Mesenchymal stem cell (in vitro differentiated cells and primary cell): ENCODE measurements around the gene PALLD.
"Not testable (repeated sequence)": the region's sequence is repeated elsewhere in the genome, so short reads cannot be mapped to it uniquely, and the experiment has no call there.

ENCODE experiments used
- DNase-seq: peaks from one replicate; pipeline ENCODE4 v3.0.0-alpha.2; 2013
- H2AFZ ChIP-seq: one replicate; pipeline ENCODE4 v1.6.1; 2013; ENCODE audit warnings: low read depth, mild to moderate bottlenecking, control low read depth, inconsistent platforms, low read length, moderate library complexity
- H2AK5ac ChIP-seq: 2 replicates; pipeline ENCODE4 v1.6.1; 2013; ENCODE audit warnings: low read length, moderate library complexity, mild to moderate bottlenecking, inconsistent platforms; ENCODE audit not compliant: severe bottlenecking
- H2BK120ac ChIP-seq: one replicate; pipeline ENCODE4 v1.6.1; 2013; ENCODE audit warnings: low read depth, mild to moderate bottlenecking, inconsistent platforms, low read length, moderate library complexity
- H2BK12ac ChIP-seq, 2 experiments: one replicate each; pipeline ENCODE4 v1.6.1; 2013; ENCODE audit warnings: inconsistent platforms in 2 of 2, low read length in 2 of 2, mild to moderate bottlenecking in 2 of 2, moderate library complexity in 2 of 2, control low read depth in 1 of 2
- H2BK15ac ChIP-seq: one replicate; pipeline ENCODE4 v1.6.1; 2013; ENCODE audit warnings: mild to moderate bottlenecking, low read depth, inconsistent platforms; ENCODE audit not compliant: poor library complexity, severe bottlenecking
- H2BK5ac ChIP-seq: 2 replicates; pipeline ENCODE4 v1.6.1; 2013; ENCODE audit warnings: low read depth, mild to moderate bottlenecking, low read length, control low read depth, inconsistent platforms; ENCODE audit not compliant: poor library complexity, severe bottlenecking
- H3K14ac ChIP-seq, 2 experiments: one replicate each; pipeline ENCODE4 v1.6.1; 2013; ENCODE audit warnings: inconsistent platforms in 2 of 2, low read length in 2 of 2, control low read depth in 1 of 2, mild to moderate bottlenecking in 1 of 2, moderate library complexity in 1 of 2
- H3K18ac ChIP-seq, 2 experiments: one replicate each; pipeline ENCODE4 v1.6.1; 2013; ENCODE audit warnings: inconsistent platforms in 2 of 2, low read length in 2 of 2, control low read depth in 1 of 2, low read depth in 1 of 2, mild to moderate bottlenecking in 1 of 2
- H3K23ac ChIP-seq, 2 experiments: one replicate each; pipeline ENCODE4 v1.6.1; 2013; ENCODE audit warnings: inconsistent platforms in 2 of 2, low read length in 2 of 2, mild to moderate bottlenecking in 2 of 2, moderate library complexity in 2 of 2, control low read depth in 1 of 2
- H3K27ac ChIP-seq: 2 replicates; pipeline ENCODE4 v1.5.1; 2013; ENCODE audit warnings: mild to moderate bottlenecking, moderate library complexity, low read length, control low read depth, inconsistent platforms; ENCODE audit not compliant: poor library complexity, severe bottlenecking
- H3K27me3 ChIP-seq, 2 experiments: 2 replicates each; pipeline versions ENCODE4 v1.6.1 to v1.7.0; 2013; ENCODE audit warnings: low read length in 2 of 2, mild to moderate bottlenecking in 2 of 2, moderate library complexity in 2 of 2, control low read depth in 1 of 2, inconsistent platforms in 1 of 2; ENCODE audit not compliant: control insufficient read depth in 1 of 2, insufficient read depth in 1 of 2
- H3K36me3 ChIP-seq, 2 experiments: 2 replicates each; pipeline versions ENCODE4 v1.6.1 to v1.7.0; 2013; ENCODE audit warnings: low read length in 2 of 2, control low read depth in 1 of 2, inconsistent platforms in 1 of 2, low read depth in 1 of 2, mild to moderate bottlenecking in 1 of 2; ENCODE audit not compliant: insufficient read depth in 2 of 2, control insufficient read depth in 1 of 2
- H3K4ac ChIP-seq, 2 experiments: one replicate each; pipeline ENCODE4 v1.6.1; 2013; ENCODE audit warnings: inconsistent platforms in 2 of 2, low read length in 2 of 2, mild to moderate bottlenecking in 2 of 2, moderate library complexity in 2 of 2, control low read depth in 1 of 2, low read depth in 1 of 2
- H3K4me1 ChIP-seq: 2 replicates; pipeline ENCODE4 v1.6.1; 2013; ENCODE audit warnings: low read depth, low read length, control low read depth; ENCODE audit not compliant: control insufficient read depth, insufficient read depth
- H3K4me2 ChIP-seq: 2 replicates; pipeline ENCODE4 v1.6.1; 2013; ENCODE audit warnings: low read length, mild to moderate bottlenecking, inconsistent platforms; ENCODE audit not compliant: poor library complexity, severe bottlenecking
- H3K4me3 ChIP-seq, 2 experiments: 2 replicates each; pipeline versions ENCODE4 v1.5.1 to v1.7.0; 2013; ENCODE audit warnings: low read length in 2 of 2, mild to moderate bottlenecking in 2 of 2, control low read depth in 1 of 2, low read depth in 1 of 2; ENCODE audit not compliant: insufficient read depth in 1 of 2
- H3K79me1 ChIP-seq: replicated peaks from 2 replicates; pipeline ENCODE4 v1.6.1; 2013; ENCODE audit warnings: mild to moderate bottlenecking, control low read depth, low read length, inconsistent platforms; ENCODE audit not compliant: poor library complexity, severe bottlenecking
- H3K9ac ChIP-seq: 2 replicates; pipeline ENCODE4 v1.7.0; 2013; ENCODE audit warnings: mild to moderate bottlenecking, low read length, moderate library complexity
- H3K9me3 ChIP-seq: 2 replicates; pipeline ENCODE4 v1.7.0; 2013; ENCODE audit warnings: mild to moderate bottlenecking, low read length; ENCODE audit not compliant: control insufficient read depth
- H4K8ac ChIP-seq: one replicate; pipeline ENCODE4 v1.6.1; 2013; ENCODE audit warnings: inconsistent platforms, mild to moderate bottlenecking, low read length, moderate library complexity
- H4K91ac ChIP-seq: one replicate; pipeline ENCODE4 v1.6.1; 2013; ENCODE audit warnings: mild to moderate bottlenecking, low read length, inconsistent platforms
- WGBS: methylation state at CpG from one replicate; pipeline ENCODE4 v1.1.7; 2013; ENCODE audit warnings: mixed read lengths; 5-methylcytosine and 5-hydroxymethylcytosine counted together

Gene PALLD

DNA sequence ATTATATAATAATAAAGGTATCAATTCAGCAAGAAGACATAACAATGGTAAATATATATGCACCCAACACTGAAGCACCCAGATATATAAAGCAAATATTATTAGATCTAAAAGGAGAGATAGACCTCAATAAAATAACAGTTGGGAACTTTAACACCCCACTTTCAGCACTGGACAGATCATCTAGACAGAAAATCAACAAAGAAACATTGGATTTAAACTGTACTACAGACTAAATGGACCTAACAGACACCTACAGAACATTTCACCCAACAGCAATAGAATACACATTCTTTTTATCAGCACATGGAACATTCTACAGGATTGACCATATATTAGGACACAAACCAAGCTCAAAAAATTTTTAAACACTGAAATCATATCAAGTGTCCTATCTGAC, 436.6 kb downstream of the PALLD start:
- Histone ChIP-seq H3K36me3 (peaks cover 19 to 32% of the 10 kb centered on the region in 2 experiments), H3K27ac (no peak overlapping the region), H2BK15ac (no peak overlapping the region), H4K8ac (no peak overlapping the region), H4K91ac (no peak overlapping the region), H2BK5ac (no peak overlapping the region), H3K27me3 (no peaks in the 10 kb centered on the region), H3K4me1 (no peaks in the 10 kb centered on the region), H2AFZ (no peak overlapping the region), H3K18ac (no peak overlapping the region), H2BK12ac (no peak overlapping the region), H3K9ac (no peak overlapping the region), H3K4me3 (no peak overlapping the region), H3K79me1 (peaks cover 13% of the 10 kb centered on the region), H2AK5ac (no peak overlapping the region), H3K23ac (no peak overlapping the region), H3K4me2 (no peak overlapping the region), H2BK120ac (no peak overlapping the region), H3K9me3 (peaks cover 33% of the 10 kb centered on the region), H3K14ac (no peak overlapping the region), H3K4ac (no peak overlapping the region)
- no peak for DNase-seq

DNA sequence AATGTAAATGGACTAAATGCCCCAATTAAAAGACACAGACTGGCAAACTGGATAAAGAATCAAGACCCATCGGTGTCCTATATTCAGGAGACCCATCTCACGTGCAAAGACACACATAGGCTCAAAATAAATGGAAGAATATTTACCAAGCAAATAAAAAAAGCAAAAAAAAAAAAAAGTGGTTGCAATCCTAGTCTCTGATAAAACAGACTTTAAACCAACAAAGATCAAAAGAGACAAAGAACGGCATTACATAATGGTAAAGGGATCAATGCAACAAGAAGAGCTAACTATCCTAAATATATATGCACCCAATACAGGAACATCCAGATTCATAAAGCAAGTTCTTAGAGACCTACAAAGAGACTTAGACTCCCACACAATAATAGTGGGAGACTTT, 440.6 kb downstream of the PALLD start:
- H3K14ac ChIP-seq, H3K4ac ChIP-seq, H3K4me3 ChIP-seq, H3K9ac ChIP-seq, H2AFZ ChIP-seq, H3K36me3 ChIP-seq, H4K91ac ChIP-seq, H3K27me3 ChIP-seq, H3K79me1 ChIP-seq, DNase-seq, H2BK15ac ChIP-seq, H3K4me2 ChIP-seq, H2AK5ac ChIP-seq, H3K18ac ChIP-seq, H2BK12ac ChIP-seq, H2BK120ac ChIP-seq, H3K27ac ChIP-seq, H3K23ac ChIP-seq, H2BK5ac ChIP-seq, H4K8ac ChIP-seq, H3K4me1 ChIP-seq: not testable (repeated sequence)
- H3K9me3 ChIP-seq = peaks cover 21% of the 10 kb centered on the region
- 86% methylated on average over 3 of the region's 3 CpGs for WGBS

DNA sequence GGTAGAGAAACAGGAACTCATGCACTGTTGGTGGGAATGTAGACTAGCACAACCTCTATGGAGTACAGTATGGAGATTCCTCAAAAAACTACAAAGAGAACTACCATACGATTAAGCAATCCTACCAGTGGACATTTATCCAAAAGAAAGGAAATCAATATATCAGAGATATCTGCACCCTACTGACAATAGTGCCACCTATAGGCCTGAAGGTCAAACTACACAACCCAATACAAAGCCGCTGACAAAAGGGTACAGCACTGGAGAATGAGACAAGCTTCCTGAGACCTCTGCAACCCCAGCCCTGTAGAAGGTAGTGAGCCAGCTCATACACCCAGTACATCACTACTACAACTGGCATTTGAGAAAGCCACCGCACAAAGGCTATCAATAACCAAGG, 446.1 kb downstream of the PALLD start:
- no peak overlapping the region for H2BK120ac ChIP-seq
- H3K36me3 ChIP-seq = no peaks in the 10 kb centered on the region
- no peak overlapping the region for H4K8ac ChIP-seq
- no peak overlapping the region for H3K4me2 ChIP-seq
- H3K79me1 ChIP-seq = no peaks in the 10 kb centered on the region
- no peak overlapping the region for H2AFZ ChIP-seq
- no peak overlapping the region for H3K9ac ChIP-seq
- no peaks in the 10 kb centered on the region for H3K4me1 ChIP-seq
- no peak overlapping the region for H4K91ac ChIP-seq
- no peak overlapping the region for H2BK5ac ChIP-seq
- H3K9me3 ChIP-seq = peaks cover 5% of the 10 kb centered on the region
- no peak overlapping the region for H3K18ac ChIP-seq
- no peak overlapping the region for H3K14ac ChIP-seq
- H3K27me3 ChIP-seq = no peaks in the 10 kb centered on the region
- H2BK12ac ChIP-seq = no peak overlapping the region
- no peak overlapping the region for H3K23ac ChIP-seq
- no peak overlapping the region for H2AK5ac ChIP-seq
- no peak overlapping the region for H3K27ac ChIP-seq
- no peak overlapping the region for H3K4me3 ChIP-seq
- no peak overlapping the region for H2BK15ac ChIP-seq
- DNase-seq = no peak
- 61% methylated on average over 3 of the region's 3 CpGs for WGBS
- H3K4ac ChIP-seq = no peak overlapping the region

DNA sequence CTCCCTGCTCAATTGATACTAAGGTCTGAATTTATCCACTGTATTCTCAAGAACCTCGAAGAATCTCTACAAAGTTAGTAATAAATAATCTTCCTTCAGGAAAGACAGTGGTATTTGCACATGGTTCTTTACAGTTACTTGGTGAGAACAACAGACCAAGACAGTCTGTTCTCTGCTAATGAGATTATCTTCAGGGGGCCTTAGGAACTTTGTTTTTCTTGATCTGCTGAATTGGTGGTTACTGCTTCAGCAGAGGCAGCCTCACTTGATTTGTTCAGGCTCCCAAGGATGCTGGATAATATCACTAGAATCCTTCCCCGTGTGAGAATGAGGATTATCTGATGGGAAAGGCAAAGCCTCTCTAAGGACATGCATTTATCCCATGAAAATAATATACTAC, 448.4 kb downstream of the PALLD start:
- Histone ChIP-seq H3K27me3 (no peaks in the 10 kb centered on the region), H4K91ac (no peak overlapping the region), H4K8ac (no peak overlapping the region), H3K14ac (no peak overlapping the region), H3K4me1 (no peaks in the 10 kb centered on the region), H2BK5ac (no peak overlapping the region), H3K9me3 (no peaks in the 10 kb centered on the region), H3K79me1 (no peaks in the 10 kb centered on the region), H3K23ac (no peak overlapping the region), H2BK12ac (no peak overlapping the region), H3K18ac (no peak overlapping the region), H3K27ac (no peak overlapping the region), H2AK5ac (no peak overlapping the region), H2BK120ac (no peak overlapping the region), H3K9ac (no peak overlapping the region), H3K4me3 (no peak overlapping the region), H3K4me2 (no peak overlapping the region), H3K36me3 (no peaks in the 10 kb centered on the region), H3K4ac (no peak overlapping the region), H2AFZ (no peak overlapping the region), H2BK15ac (no peak overlapping the region)
- WGBS = no CpG with 5 or more reads among the region's 2 CpGs
- no peak for DNase-seq
